Gastrocnemius medialis (tissue), 4 donors: ENCODE data around the gene ZSCAN10. TPM values are rescaled to one million over a fixed set of nuclear protein-coding genes. Genes with fewer than 3 reads are reported as not detected.

Experiments
- ATAC-seq, 2 donors: fragments of 150-250 bp; one replicate each; pipeline ENCODE4 v1.9.1; 2016
- DNase-seq, 2 donors: peaks; one replicate each; pipeline ENCODE4 v3.0.0-alpha.2; 2019
- H3K27ac ChIP-seq, 4 donors: fragments of 200-600 bp; sonication (generic); 1 replicate in 1 of 4; 2 replicates in 3 of 4; pipeline ENCODE4 v1.5.1; 2016 to 2018; ENCODE audit warnings: mild to moderate bottlenecking in 2 of 4, moderate library complexity in 1 of 4
- H3K27me3 ChIP-seq, 3 donors: fragments of 200-600 bp; sonication (generic) in 2 of 3; 1 replicate in 1 of 3; 2 replicates in 2 of 3; pipeline versions ENCODE4 v1.5.1 to v1.6.0; 2016 to 2019; ENCODE audit warnings: mild to moderate bottlenecking in 1 of 3, moderate library complexity in 1 of 3
- H3K36me3 ChIP-seq, 2 donors: fragments of 200-600 bp; sonication (generic) in 1 of 2; one replicate each; pipeline ENCODE4 v1.5.1; 2017 to 2018
- H3K4me1 ChIP-seq, 2 donors: fragments of 200-600 bp; sonication (generic) in 1 of 2; one replicate each; pipeline ENCODE4 v1.5.1; 2016 to 2017; ENCODE audit warnings: mild to moderate bottlenecking in 2 of 2
- H3K4me3 ChIP-seq, 4 donors: fragments of 200-600 bp; sonication (generic) in 3 of 4; 1 replicate in 1 of 4; 2 replicates in 3 of 4; pipeline ENCODE4 v1.5.1; 2016 to 2019; ENCODE audit warnings: mild to moderate bottlenecking in 2 of 4
- H3K9me3 ChIP-seq, 3 donors: fragments of 200-600 bp; sonication (generic) in 2 of 3; 1 replicate in 1 of 3; 2 replicates in 2 of 3; pipeline ENCODE4 v1.5.1; 2016 to 2019
- CTCF ChIP-seq, 5 experiments: fragments of 450-650 bp in 3 of 5; fragments of 200-600 bp in 2 of 5; sonication (generic) in 2 of 5; IDR thresholded peaks in 4 of 5; conservative IDR thresholded peaks in 1 of 5; 1 replicate in 4 of 5; 2 replicates in 1 of 5; pipeline ENCODE4 v1.5.1; 2016 to 2019; ENCODE audit warnings: antibody characterized with exemption in 5 of 5, mild to moderate bottlenecking in 3 of 5, moderate library complexity in 3 of 5
- POLR2A ChIP-seq, 2 donors: fragments of 450-650 bp; IDR thresholded peaks; one replicate each; pipeline ENCODE4 v1.6.1; 2017; ENCODE audit warnings: antibody characterized with exemption in 2 of 2, mild to moderate bottlenecking in 2 of 2, moderate library complexity in 2 of 2
- in situ Hi-C, 4 donors: fragments of 200-750 bp; cut with MboI; loops; one replicate each; pipeline versions ENCODE4 v1.15.0 to v1.8.0; 2017; ENCODE audit warnings: low sequenced_read_pairs in 4 of 4
- intact Hi-C: fragments of 100-400 bp; cut with DNase I; formaldehyde crosslinking; loops from one replicate; pipeline ENCODE4 v1.15.1; 2023; ENCODE audit warnings: low total_unique reads
- total RNA-seq, 4 donors: library from RNA; depleted of rRNA; stranded (reverse); fragments of >200 nt; gene quantifications; one replicate each; pipeline versions ENCODE4 v1.1.0 to v1.2.3, GENCODE V29; 2016

Gene ZSCAN10
- total RNA-seq, 4 donors from 2014 or later = not detected

- no peak for DNase-seq
- Histone ChIP-seq H3K4me3 (peak overlapping the region in 3 of 4 donors; percentile 16 to 44 (median 28)), H3K36me3 (no peaks in the 10 kb centered on the region), H3K27ac (peak overlapping the region; percentile 39 to 71 (median 68)), H3K9me3 (no peaks in the 10 kb centered on the region), H3K4me1 (peaks cover 0 to 4% of the 10 kb centered on the region in 2 donors), H3K27me3 (peaks cover 0 to 6% (median 2%) of the 10 kb centered on the region in 3 donors)
- peak; percentile 39 to 47 for ATAC-seq
- in situ Hi-C loops = no loop called here
- TF ChIP-seq POLR2A (IDR thresholded peaks at IDR 0.05) = no peak
- peak in 1 of 5 experiments; percentile 24 for TF ChIP-seq CTCF (IDR thresholded peaks at IDR 0.05 in 4 of 5, conservative IDR thresholded peaks at IDR 0.05 in 1 of 5)
- intact Hi-C loops = loop anchor here (1.0 kb wide), 1 partner anchor 47 kb away; no protein-coding TSS in a partner anchor
Measured at GRCh38 chr16:3087243-3088235, 11.6 kb downstream of the ZSCAN10 start.

- TF ChIP-seq POLR2A (IDR thresholded peaks at IDR 0.05) (no peak), CTCF (IDR thresholded peaks at IDR 0.05 in 4 of 5, conservative IDR thresholded peaks at IDR 0.05 in 1 of 5) (no peak)
- intact Hi-C loops = loop anchor here (1.0 kb wide), 1 partner anchor 48 kb away; no protein-coding TSS in a partner anchor
- H3K27ac ChIP-seq = peak overlapping the region; percentile 39 to 71 (median 68)
Measured at GRCh38 chr16:3086596-3087242, 12.4 kb downstream of the ZSCAN10 start.

GRCh38 chr16:3085868-3086595, 13.1 kb downstream of the ZSCAN10 start:
- Histone ChIP-seq H3K27ac (peak overlapping the region; percentile 39 to 71 (median 68)), H3K9me3 (no peaks in the 10 kb centered on the region), H3K27me3 (no peaks in the 10 kb centered on the region), H3K36me3 (no peaks in the 10 kb centered on the region), H3K4me3 (peak overlapping the region in 3 of 4 donors; percentile 18 to 44 (median 28)), H3K4me1 (peaks cover 0 to 4% of the 10 kb centered on the region in 2 donors)
- in situ Hi-C loops (no loop called here), intact Hi-C loops (no loop called here)
- DNase-seq = no peak
- ATAC-seq = no peak
- TF ChIP-seq POLR2A (IDR thresholded peaks at IDR 0.05) = no peak
- TF ChIP-seq CTCF (IDR thresholded peaks at IDR 0.05 in 4 of 5, conservative IDR thresholded peaks at IDR 0.05 in 1 of 5) = no peak

More at GRCh38 chr16:3086596-3087242, 12.4 kb downstream of the ZSCAN10 start:
- no peak for DNase-seq
- H3K4me3 ChIP-seq = peak overlapping the region; percentile 16 to 44 (median 23)
- H3K27me3 ChIP-seq = no peaks in the 10 kb centered on the region
- H3K4me1 ChIP-seq = peaks cover 0 to 4% of the 10 kb centered on the region in 2 donors
- in situ Hi-C loops = no loop called here
- peak; percentile 23 to 26 for ATAC-seq
- H3K36me3 ChIP-seq = no peaks in the 10 kb centered on the region
- H3K9me3 ChIP-seq = no peaks in the 10 kb centered on the region

- H3K9me3 ChIP-seq = no peaks in the 10 kb centered on the region
- no peak overlapping the region for H3K27ac ChIP-seq
- TF ChIP-seq POLR2A (IDR thresholded peaks at IDR 0.05) = no peak
- DNase-seq (no peak), ATAC-seq (no peak)
- H3K4me3 ChIP-seq = no peak overlapping the region
- no peaks in the 10 kb centered on the region for H3K27me3 ChIP-seq
- H3K4me1 ChIP-seq = peaks cover 0 to 4% of the 10 kb centered on the region in 2 donors
- in situ Hi-C loops (no loop called here), intact Hi-C loops (no loop called here)
- H3K36me3 ChIP-seq = no peaks in the 10 kb centered on the region
Measured at GRCh38 chr16:3084969-3085670, 14.0 kb downstream of the ZSCAN10 start.
